ENCODE results near the gene DAND5. TPM values are rescaled to one million over a fixed set of nuclear protein-coding genes. Genes with fewer than 3 reads are reported as not detected.

DAND5 gene
- total RNA-seq, 2 experiments from 2014 or later, result 0.12 TPM; not detected in 1

DNA sequence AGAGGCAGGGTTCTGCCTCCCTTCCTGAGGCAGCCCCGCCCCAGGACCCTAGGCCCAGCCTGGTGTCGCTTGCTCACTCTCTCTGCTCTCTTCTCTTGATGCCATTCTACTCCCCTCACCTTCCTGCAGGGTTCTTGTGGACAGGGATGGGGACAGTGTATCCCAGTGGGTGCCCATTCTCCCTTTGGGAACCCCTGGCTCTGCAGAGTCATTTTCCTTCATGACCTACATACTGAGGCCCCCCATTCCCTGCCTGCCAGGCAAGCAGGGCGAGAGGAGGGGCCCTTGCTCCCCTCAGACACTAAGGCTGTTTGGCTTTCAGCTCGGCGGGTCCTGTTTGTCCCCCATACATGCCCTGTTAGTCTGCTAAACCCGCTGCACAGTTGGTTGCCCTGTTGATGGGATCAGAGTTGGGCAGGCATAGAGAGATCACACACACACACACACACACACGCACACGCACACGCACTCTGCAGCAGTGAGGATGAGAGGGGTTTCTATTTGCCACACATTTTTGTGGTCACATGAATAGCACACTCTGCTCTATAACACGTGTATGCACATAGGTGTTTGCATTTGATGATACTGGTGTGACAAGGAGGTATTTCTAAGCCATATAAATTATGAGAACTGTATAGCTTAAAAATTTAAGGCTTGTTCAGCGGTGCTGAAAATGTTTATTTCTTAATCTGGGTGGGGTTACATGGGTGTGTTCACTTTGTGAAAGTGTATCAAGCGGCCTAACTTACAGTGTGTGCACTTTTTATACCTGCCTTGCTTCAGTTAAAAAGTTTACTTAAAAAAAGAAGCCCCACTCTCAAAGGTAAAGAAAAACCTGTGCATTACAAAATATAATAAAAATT, 46.2 kb downstream of the DAND5 start:
- CTCF ChIA-PET, result interaction anchor here (2.9 kb wide), 1 partner anchor 79 kb away, joined by 15 read pairs; no protein-coding TSS in a partner anchor
- no peak overlapping the region for H3K4me3 Mint-ChIP-seq
- POLR2A ChIA-PET, result no interaction called here

GRCh38 chr19:13016245-13016627, 46.9 kb downstream of the DAND5 start:
- ChIA-PET CTCF (no interaction called here), POLR2A (no interaction called here)
- no peak for DNase-seq
- Mint-ChIP-seq H3K4me1 (ENCODE audit: low read depth) (peaks cover 21% of the 10 kb centered on the region), H3K9me3 (no peaks in the 10 kb centered on the region), H3K27me3 (peaks cover 41% of the 10 kb centered on the region), H3K4me3 (no peak overlapping the region), H3K36me3 (peaks cover 2% of the 10 kb centered on the region), H3K27ac (no peak overlapping the region)
- intact Hi-C loops (cut with micrococcal nuclease), result no loop called here

More for the DNA sequence above, 46.2 kb downstream of the DAND5 start:
- no peak for DNase-seq
- Mint-ChIP-seq H3K27me3 (peaks cover 47% of the 10 kb centered on the region), H3K4me1 (ENCODE audit: low read depth) (peaks cover 21% of the 10 kb centered on the region), H3K9me3 (no peaks in the 10 kb centered on the region), H3K27ac (no peak overlapping the region), H3K36me3 (peaks cover 2% of the 10 kb centered on the region)
- intact Hi-C loops (cut with micrococcal nuclease), result no loop called here

GRCh38 chr19:13016628-13017305, 47.4 kb downstream of the DAND5 start:
- H3K9me3 Mint-ChIP-seq, result no peaks in the 10 kb centered on the region
- peaks cover 18% of the 10 kb centered on the region for H3K4me1 Mint-ChIP-seq (ENCODE audit: low read depth)
- DNase-seq, result no peak
- no peak overlapping the region for H3K27ac Mint-ChIP-seq
- H3K4me3 Mint-ChIP-seq, result no peak overlapping the region
- intact Hi-C loops (cut with micrococcal nuclease), result no loop called here
- POLR2A ChIA-PET, result no interaction called here
- H3K27me3 Mint-ChIP-seq, result peaks cover 37% of the 10 kb centered on the region
- CTCF ChIA-PET, result interaction anchor here (0.7 to 1.4 kb wide), 2 partner anchors 37 to 52 kb away, joined by 4 read pairs; no protein-coding TSS in a partner anchor
- H3K36me3 Mint-ChIP-seq, result peaks cover 2% of the 10 kb centered on the region

DNA sequence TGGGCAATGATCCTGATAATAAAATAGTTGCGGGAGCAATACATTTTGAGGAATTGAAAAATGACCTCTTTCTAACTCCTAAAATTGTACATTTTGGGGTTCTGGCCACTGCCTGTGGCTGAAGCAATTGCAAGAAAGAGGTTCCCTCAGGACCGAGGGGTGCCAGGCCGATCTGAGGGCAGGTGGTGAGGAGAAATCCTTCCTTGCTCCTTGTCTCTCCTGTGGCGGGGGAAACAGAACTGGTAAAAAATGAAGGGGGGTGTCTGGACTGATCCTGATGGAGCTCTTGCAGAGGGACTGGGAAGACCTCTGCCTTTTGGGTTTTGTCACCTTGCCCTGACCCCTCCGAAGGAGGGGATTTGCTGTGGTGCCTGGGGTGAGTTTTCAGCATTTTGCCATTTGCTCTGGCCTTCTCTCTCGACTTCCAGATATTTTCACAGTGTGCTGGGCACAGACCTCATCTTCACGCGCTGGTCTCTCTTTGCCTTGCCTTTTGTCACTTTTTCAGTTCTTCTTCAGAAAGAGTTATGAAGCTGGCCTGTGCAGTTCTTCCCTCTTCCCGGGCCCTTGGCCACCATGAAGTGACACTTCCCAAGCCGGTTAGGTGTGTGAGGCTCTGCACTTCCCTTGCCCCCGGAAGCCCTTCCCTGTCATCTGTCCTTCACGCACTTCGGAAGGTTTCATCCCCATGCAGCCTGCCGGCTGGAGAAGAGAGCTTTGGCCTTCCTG, 48.1 kb downstream of the DAND5 start:
- H3K36me3 Mint-ChIP-seq, result peaks cover 2% of the 10 kb centered on the region
- H3K9me3 Mint-ChIP-seq, result no peaks in the 10 kb centered on the region
- ChIA-PET CTCF (interaction anchor here (0.7 to 1.4 kb wide), 2 partner anchors 38 to 52 kb away, joined by 4 read pairs; no protein-coding TSS in a partner anchor), POLR2A (no interaction called here)
- no peak for DNase-seq
- intact Hi-C loops (cut with micrococcal nuclease), result no loop called here
- no peak overlapping the region for H3K4me3 Mint-ChIP-seq
- H3K27me3 Mint-ChIP-seq, result peaks cover 34% of the 10 kb centered on the region
- H3K27ac Mint-ChIP-seq, result no peak overlapping the region
- peaks cover 21% of the 10 kb centered on the region for H3K4me1 Mint-ChIP-seq (ENCODE audit: low read depth)

GRCh38 chr19:13018035-13018914, 48.9 kb downstream of the DAND5 start:
- ChIA-PET POLR2A (no interaction called here), CTCF (interaction anchor here (1.4 kb wide), 1 partner anchor 53 kb away, joined by 4 read pairs; no protein-coding TSS in a partner anchor)
- H3K27ac Mint-ChIP-seq, result no peak overlapping the region
- no peak overlapping the region for H3K4me3 Mint-ChIP-seq
- H3K9me3 Mint-ChIP-seq, result no peaks in the 10 kb centered on the region
- H3K36me3 Mint-ChIP-seq, result no peaks in the 10 kb centered on the region
- peaks cover 18% of the 10 kb centered on the region for H3K4me1 Mint-ChIP-seq (ENCODE audit: low read depth)
- intact Hi-C loops (cut with micrococcal nuclease), result no loop called here
- no peak for DNase-seq
- peaks cover 26% of the 10 kb centered on the region for H3K27me3 Mint-ChIP-seq

DNA sequence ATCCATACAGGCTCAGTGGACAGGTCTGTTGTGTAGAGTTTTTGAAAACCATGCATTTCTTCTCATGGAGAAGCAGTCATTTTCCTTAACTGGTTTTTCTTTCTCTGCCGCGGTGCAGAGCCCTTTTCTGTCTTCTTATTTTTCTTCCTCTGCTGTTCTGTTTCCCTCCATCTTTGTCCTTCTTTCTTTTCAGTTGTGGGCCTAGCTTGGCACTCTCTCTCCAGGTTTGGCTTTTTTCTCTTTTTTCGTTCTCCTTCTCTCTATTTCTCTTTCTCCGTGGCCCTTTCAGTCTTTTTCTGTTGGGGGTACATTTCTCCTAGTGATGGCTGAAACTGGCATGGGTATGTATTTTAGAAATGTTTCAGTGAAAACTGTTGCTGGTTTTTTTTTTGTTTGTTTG, 50.0 kb downstream of the DAND5 start:
- Mint-ChIP-seq H3K4me1 (ENCODE audit: low read depth) (peaks cover 14% of the 10 kb centered on the region), H3K4me3 (no peak overlapping the region), H3K27ac (no peak overlapping the region), H3K27me3 (peaks cover 21% of the 10 kb centered on the region), H3K9me3 (no peaks in the 10 kb centered on the region), H3K36me3 (peaks cover 2% of the 10 kb centered on the region)
- no peak for DNase-seq
- CTCF ChIA-PET, result no interaction called here
- intact Hi-C loops (cut with micrococcal nuclease), result no loop called here
- POLR2A ChIA-PET, result no interaction called here

DNA sequence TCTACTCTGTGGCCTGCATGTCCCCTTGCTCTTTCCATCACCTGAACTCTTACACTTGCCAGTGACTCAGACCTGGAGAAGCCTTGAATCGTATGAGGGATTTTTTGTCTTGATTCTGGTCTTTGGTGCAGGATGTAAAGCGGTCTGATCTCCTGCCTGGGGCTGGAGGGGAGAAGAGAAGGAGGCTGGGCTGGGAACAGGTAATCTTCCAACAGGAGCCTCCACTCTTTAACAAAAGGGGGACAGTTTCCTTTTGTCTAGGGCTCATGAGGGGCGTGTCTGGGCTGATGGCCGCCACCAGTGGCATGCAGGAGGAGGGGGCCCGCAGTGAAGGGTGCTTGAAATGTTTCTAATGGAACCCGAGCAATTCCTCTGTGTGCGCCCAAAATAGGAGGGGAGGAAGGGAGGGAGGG, 50.6 kb downstream of the DAND5 start:
- Mint-ChIP-seq H3K27me3 (peaks cover 20% of the 10 kb centered on the region), H3K4me1 (ENCODE audit: low read depth) (peaks cover 18% of the 10 kb centered on the region), H3K36me3 (peaks cover 4% of the 10 kb centered on the region), H3K27ac (no peak overlapping the region), H3K9me3 (no peaks in the 10 kb centered on the region), H3K4me3 (no peak overlapping the region)
- intact Hi-C loops (cut with micrococcal nuclease), result no loop called here
- CTCF ChIA-PET, result no interaction called here
- POLR2A ChIA-PET, result no interaction called here
- no peak for DNase-seq

DNA sequence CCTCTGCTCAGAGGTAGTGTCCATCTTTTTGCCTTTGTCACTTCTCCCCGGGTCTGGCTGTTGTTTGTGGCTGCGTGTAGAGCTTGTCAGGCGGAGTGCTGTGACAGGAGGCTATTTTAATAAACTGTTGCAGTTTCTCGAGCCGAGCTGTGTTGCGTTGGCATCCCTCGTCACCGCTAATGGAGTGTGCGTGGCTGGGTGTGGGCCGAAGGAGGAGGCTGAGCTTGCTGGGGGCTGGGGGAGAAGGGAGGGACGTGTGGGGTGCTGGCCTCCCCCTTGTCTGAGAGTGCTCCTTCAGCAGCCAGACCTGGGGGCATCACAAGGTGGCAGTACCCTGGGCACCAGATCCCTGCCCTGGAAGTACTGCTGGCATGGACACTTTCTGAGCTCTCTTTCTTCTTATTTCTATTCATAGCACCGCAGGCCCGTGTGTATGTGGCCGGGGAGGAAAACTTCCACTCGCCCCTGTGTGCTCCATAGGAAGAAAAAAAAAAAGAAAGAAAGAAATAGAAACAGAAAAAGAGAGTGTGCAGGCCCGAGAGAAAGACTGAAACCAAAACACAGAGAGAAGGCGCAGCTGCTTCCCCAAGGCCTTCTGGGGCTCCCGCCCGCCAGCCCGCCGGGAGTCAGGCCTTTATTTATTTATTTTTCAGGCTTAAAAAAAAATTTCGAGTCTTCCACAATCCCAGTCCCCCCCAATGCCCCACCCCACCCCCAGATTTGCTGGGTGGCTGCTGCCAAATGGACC, 52.9 kb downstream of the DAND5 start:
- no peaks in the 10 kb centered on the region for H3K9me3 Mint-ChIP-seq
- intact Hi-C loops (cut with micrococcal nuclease), result no loop called here
- peaks cover 20% of the 10 kb centered on the region for H3K27me3 Mint-ChIP-seq
- ChIA-PET CTCF (interaction anchor here (0.9 to 2.2 kb wide), 4 partner anchors 11 to 72 kb away, joined by 3 to 13 read pairs (median 8); no protein-coding TSS in a partner anchor), POLR2A (no interaction called here)
- H3K36me3 Mint-ChIP-seq, result peaks cover 4% of the 10 kb centered on the region
- DNase-seq, result no peak
- H3K4me1 Mint-ChIP-seq (ENCODE audit: low read depth), result peaks cover 18% of the 10 kb centered on the region
- no peak overlapping the region for H3K27ac Mint-ChIP-seq
- H3K4me3 Mint-ChIP-seq, result no peak overlapping the region

DNA sequence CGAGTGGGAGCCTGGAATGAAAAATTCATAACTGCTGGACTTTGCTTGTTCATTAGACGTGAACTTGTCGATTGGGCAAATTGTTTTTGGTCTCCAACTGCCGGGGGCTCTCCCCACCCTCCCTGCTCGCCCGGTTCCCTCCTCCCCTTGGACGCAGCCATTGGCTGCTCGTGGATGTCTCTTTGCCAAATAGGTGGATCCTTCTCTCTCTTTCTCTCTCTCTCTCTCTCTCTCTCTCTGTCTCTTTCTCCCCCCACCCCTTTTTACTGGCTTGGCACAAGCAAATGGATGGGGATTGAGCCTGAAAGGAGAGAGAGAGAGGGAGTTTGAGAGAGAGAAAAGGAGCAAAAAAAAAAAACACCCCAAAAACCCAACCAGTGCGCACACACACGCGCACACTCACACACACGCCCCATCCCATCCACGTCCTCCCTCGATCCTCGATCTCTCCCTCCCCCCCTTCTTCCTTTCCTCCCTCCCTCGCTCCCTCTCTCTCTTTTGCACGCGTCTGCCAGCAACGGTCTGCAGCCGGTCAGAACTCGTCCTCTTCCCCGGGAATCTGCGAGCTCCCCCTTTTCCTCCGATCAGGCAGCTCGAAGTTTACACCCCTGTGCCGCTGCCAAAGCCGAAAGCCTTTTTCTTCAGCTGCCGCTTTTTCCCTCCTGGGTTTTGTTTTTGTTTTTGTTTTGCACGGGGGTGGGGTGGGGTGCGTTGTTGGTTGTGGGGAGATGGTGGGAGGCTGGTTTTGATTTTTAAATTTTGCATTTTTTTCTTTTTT, 53.7 kb downstream of the DAND5 start:
- no peak overlapping the region for H3K27ac Mint-ChIP-seq
- POLR2A ChIA-PET, result no interaction called here
- H3K9me3 Mint-ChIP-seq, result no peaks in the 10 kb centered on the region
- peaks cover 4% of the 10 kb centered on the region for H3K36me3 Mint-ChIP-seq
- DNase-seq, result no peak
- CTCF ChIA-PET, result interaction anchor here (2.2 kb wide), 1 partner anchor 38 kb away, joined by 13 read pairs; no protein-coding TSS in a partner anchor
- peaks cover 20% of the 10 kb centered on the region for H3K27me3 Mint-ChIP-seq
- intact Hi-C loops (cut with micrococcal nuclease), result no loop called here
- peaks cover 18% of the 10 kb centered on the region for H3K4me1 Mint-ChIP-seq (ENCODE audit: low read depth)
- peak overlapping the region; percentile 58 for H3K4me3 Mint-ChIP-seq

DNA sequence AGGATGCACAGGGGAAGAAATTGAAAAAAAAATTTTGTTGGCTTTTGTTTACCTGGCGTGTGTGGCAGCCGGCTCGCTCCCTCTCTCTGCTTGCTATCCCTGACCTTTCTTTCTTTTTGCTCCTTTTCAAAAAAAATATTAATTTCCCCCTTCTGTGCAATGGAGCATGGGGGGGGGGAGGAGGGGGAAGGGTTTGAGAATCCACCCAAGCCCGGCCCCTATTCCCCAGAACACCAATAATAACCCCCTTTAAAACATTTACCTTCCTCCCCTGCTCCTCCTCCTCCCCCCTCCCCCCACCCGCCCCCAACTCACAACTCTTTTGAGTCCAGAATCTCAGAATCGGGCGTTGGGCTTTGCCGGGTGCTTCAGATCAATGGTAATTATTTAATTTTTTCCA, 54.3 kb downstream of the DAND5 start:
- no peak overlapping the region for H3K27ac Mint-ChIP-seq
- ChIA-PET POLR2A (no interaction called here), CTCF (interaction anchor here (0.7 kb wide), 2 partner anchors 38 to 58 kb away, joined by 3 read pairs; no protein-coding TSS in a partner anchor)
- peaks cover 4% of the 10 kb centered on the region for H3K36me3 Mint-ChIP-seq
- DNase-seq, result no peak
- peaks cover 20% of the 10 kb centered on the region for H3K27me3 Mint-ChIP-seq
- H3K4me1 Mint-ChIP-seq (ENCODE audit: low read depth), result peaks cover 18% of the 10 kb centered on the region
- H3K9me3 Mint-ChIP-seq, result no peaks in the 10 kb centered on the region
- no peak overlapping the region for H3K4me3 Mint-ChIP-seq
- intact Hi-C loops (cut with micrococcal nuclease), result no loop called here

Data from activated CD4-positive, alpha-beta memory T cell treated with anti-CD3 and anti-CD28 coated beads for 36 hours (primary cell).